ENCODE results near the gene TTC23L. TPM values are rescaled to one million over a fixed set of nuclear protein-coding genes. Genes with fewer than 3 reads are reported as not detected.

Gene TTC23L
- total and polyA plus RNA-seq, 2 experiments from 2014 or later = 2.2 to 2.3 TPM

- Histone ChIP-seq H3F3A (replicated peaks; ENCODE audit: low read depth) (no peaks in the 10 kb centered on the region), H3K36me3 (ENCODE audit: insufficient read depth) (peaks cover 28% of the 10 kb centered on the region), H4K20me1 (replicated peaks; ENCODE audit: insufficient read depth) (no peaks in the 10 kb centered on the region), H3K27me3 (ENCODE audit: insufficient read depth) (no peaks in the 10 kb centered on the region), H3K4me1 (ENCODE audit: insufficient read depth) (no peaks in the 10 kb centered on the region), H2AFZ (no peak overlapping the region), H3K4me3 (no peak overlapping the region), H3K9me2 (ENCODE audit: insufficient read depth) (no peaks in the 10 kb centered on the region), H3K79me2 (replicated peaks; ENCODE audit: insufficient read depth) (no peaks in the 10 kb centered on the region), H3K27ac (ENCODE audit: low read depth) (peak overlapping the region; percentile 29), H3K4me2 (no peak overlapping the region)
- TF ChIP-seq JUNB (IDR thresholded peaks at IDR 0.05; ENCODE audit: unreplicated experiment) = no peak
- TF ChIP-seq CTCF (conservative IDR thresholded peaks at IDR 0.05; ENCODE audit: low read depth in 2 of 2) = no peak
- TF ChIP-seq ZNF331 (CRISPR knock-in tag; IDR thresholded peaks at IDR 0.05; ENCODE audit: low read depth) = no peak
- TF ChIP-seq STAT1 (IDR thresholded peaks at IDR 0.05; ENCODE audit: unreplicated experiment) = no peak
- TF ChIP-seq EZH2phosphoT487 (IDR thresholded peaks at IDR 0.05; ENCODE audit: unreplicated experiment) = no peak
- TF ChIP-seq NANOG (IDR thresholded peaks at IDR 0.05; ENCODE audit: borderline replicate concordance) = no peak
- TF ChIP-seq REST (IDR thresholded peaks at IDR 0.05; ENCODE audit: unreplicated experiment) = no peak
- TF ChIP-seq ZNF462 (CRISPR knock-in tag; IDR thresholded peaks at IDR 0.05) = no peak
- TF ChIP-seq ETS1 (IDR thresholded peaks at IDR 0.05) = no peak
- TF ChIP-seq POLR2AphosphoS5 (IDR thresholded peaks at IDR 0.05; ENCODE audit: low read depth) = no peak
- Mint-ChIP-seq H3K4me3 (no peak overlapping the region), H3K36me3 (ENCODE audit: low read depth) (peaks cover 41% of the 10 kb centered on the region), H3K27ac (no peak overlapping the region), H3K4me1 (no peaks in the 10 kb centered on the region), H3K27me3 (ENCODE audit: insufficient read depth, low read depth, poor library complexity) (no peaks in the 10 kb centered on the region), H3K9me3 (no peaks in the 10 kb centered on the region)
- DNase-seq (ENCODE audit: low spot score) (no peak), ATAC-seq (no peak)
Observed at GRCh38 chr5:34944044-34944443, 105.1 kb downstream of the TTC23L start.
